Natural killer cell (primary cell): ENCODE measurements around the gene ZNF583. TPM values are rescaled to one million over a fixed set of nuclear protein-coding genes. Genes with fewer than 3 reads are reported as not detected.
A peak's percentile ranks its signal among the peaks of the same experiment; 100 is the strongest.

ENCODE experiments used
- ATAC-seq, 3 donors: fragments of 150-1000 bp in 2 of 3; fragments of 200-7000 bp in 1 of 3; cut with Tn5 transposase; 1 replicate in 1 of 3; 2 replicates in 2 of 3; pipeline ENCODE4 v1.10.0; 2021; ENCODE audit warnings: mild to moderate bottlenecking in 2 of 3, moderate library complexity in 2 of 3
- DNase-seq, 2 donors: peaks; one replicate each; pipeline versions ENCODE4 v3.0.0 to v3.0.0-alpha.2; 2013 to 2021; ENCODE audit warnings: mixed read lengths in 1 of 2
- H3K27ac ChIP-seq: one replicate; pipeline ENCODE4 v1.5.1; 2013; ENCODE audit warnings: mild to moderate bottlenecking, low read length
- H3K27me3 ChIP-seq: one replicate; pipeline ENCODE4 v1.6.1; 2013; ENCODE audit warnings: low read length; ENCODE audit not compliant: control insufficient read depth, insufficient read depth
- H3K36me3 ChIP-seq: one replicate; pipeline ENCODE4 v1.6.1; 2013; ENCODE audit warnings: low read length; ENCODE audit not compliant: control insufficient read depth, insufficient read depth
- H3K4me1 ChIP-seq: one replicate; pipeline ENCODE4 v1.6.1; 2013; ENCODE audit warnings: low read length; ENCODE audit not compliant: control insufficient read depth, insufficient read depth
- H3K4me3 ChIP-seq: one replicate; pipeline ENCODE4 v1.5.1; 2013; ENCODE audit warnings: low read length
- H3K9me3 ChIP-seq: one replicate; pipeline ENCODE4 v1.6.1; 2013; ENCODE audit warnings: low read length; ENCODE audit not compliant: control insufficient read depth, insufficient read depth
- H3K27ac Mint-ChIP-seq, 2 donors: one replicate each; pipeline ENCODE4 v1.8.0; 2022; ENCODE audit warnings: mild to moderate bottlenecking in 2 of 2, mixed read lengths in 2 of 2, moderate library complexity in 1 of 2
- H3K27me3 Mint-ChIP-seq, 2 donors: one replicate each; pipeline ENCODE4 v1.8.0; 2022; ENCODE audit warnings: low read depth in 2 of 2, mixed read lengths in 2 of 2
- H3K36me3 Mint-ChIP-seq: one replicate; pipeline ENCODE4 v1.8.0; 2022; ENCODE audit warnings: mixed read lengths
- H3K4me1 Mint-ChIP-seq, 2 donors: one replicate each; pipeline ENCODE4 v1.8.0; 2022; ENCODE audit warnings: mixed read lengths in 2 of 2
- H3K4me3 Mint-ChIP-seq: one replicate; pipeline ENCODE4 v1.8.0; 2022; ENCODE audit warnings: mild to moderate bottlenecking, moderate library complexity, mixed read lengths
- H3K9me3 Mint-ChIP-seq, 2 donors: one replicate each; pipeline ENCODE4 v1.8.0; 2022; ENCODE audit warnings: mixed read lengths in 2 of 2
- WGBS: methylation state at CpG from one replicate; pipeline ENCODE4 v1.1.7; 2013; ENCODE audit warnings: missing lambda C conversion rate; ENCODE audit not compliant: insufficient coverage; 5-methylcytosine and 5-hydroxymethylcytosine counted together
- intact Hi-C: fragments of 100-400 bp; cut with micrococcal nuclease; formaldehyde crosslinking; loops from one replicate; pipeline ENCODE4 v1.14.2; 2022
- total RNA-seq, 4 donors: library from RNA; stranded (reverse); fragments of 120-200 nt in 1 of 4; gene quantifications; one replicate each; pipeline versions ENCODE4 v1.2.3 to v1.2.4, GENCODE V29; 2013 to 2022
- TF ChIP-seq, protein P1 (sequence below): fragments of 200-600 bp; IDR thresholded peaks from one replicate; pipeline ENCODE4 v1.8.0; 2022; ENCODE audit warnings: antibody characterized with exemption

Gene ZNF583
- total RNA-seq, 3 donors from 2014 or later (not counting 1 experiment from before 2014, with no cell fraction given) = 2.7 to 5.1 (median 3.3) TPM

DNA sequence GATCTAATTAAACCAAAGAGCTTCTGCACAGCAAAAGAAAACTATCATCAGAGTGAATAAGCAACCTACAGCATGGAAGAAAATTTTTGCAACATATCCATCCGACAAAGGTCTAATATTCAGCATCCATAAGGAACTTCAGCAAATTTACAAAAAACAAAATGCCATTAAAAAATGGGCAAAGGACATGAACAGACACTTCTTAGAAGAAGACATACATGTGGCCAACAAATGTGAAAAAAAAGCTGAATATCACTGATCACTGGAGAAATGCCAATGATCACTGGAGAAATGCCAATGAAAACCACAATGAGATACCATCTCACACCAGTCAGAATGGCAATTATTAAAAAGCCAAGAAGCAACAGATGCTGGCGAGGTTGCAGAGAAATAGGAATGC is 43.3 kb upstream of the ZNF583 start:
- peaks cover 8% of the 10 kb centered on the region for H3K9me3 ChIP-seq
- H3K4me1 ChIP-seq = no peaks in the 10 kb centered on the region
- Mint-ChIP-seq H3K4me1 (no peaks in the 10 kb centered on the region), H3K36me3 (peaks cover 34% of the 10 kb centered on the region), H3K9me3 (peaks cover 10 to 16% of the 10 kb centered on the region in 2 donors), H3K4me3 (no peak overlapping the region), H3K27me3 (no peaks in the 10 kb centered on the region), H3K27ac (no peak overlapping the region)
- H3K36me3 ChIP-seq = no peaks in the 10 kb centered on the region
- ATAC-seq (no peak), DNase-seq (no peak)
- intact Hi-C loops = no loop called here
- TF ChIP-seq, protein P1, sequence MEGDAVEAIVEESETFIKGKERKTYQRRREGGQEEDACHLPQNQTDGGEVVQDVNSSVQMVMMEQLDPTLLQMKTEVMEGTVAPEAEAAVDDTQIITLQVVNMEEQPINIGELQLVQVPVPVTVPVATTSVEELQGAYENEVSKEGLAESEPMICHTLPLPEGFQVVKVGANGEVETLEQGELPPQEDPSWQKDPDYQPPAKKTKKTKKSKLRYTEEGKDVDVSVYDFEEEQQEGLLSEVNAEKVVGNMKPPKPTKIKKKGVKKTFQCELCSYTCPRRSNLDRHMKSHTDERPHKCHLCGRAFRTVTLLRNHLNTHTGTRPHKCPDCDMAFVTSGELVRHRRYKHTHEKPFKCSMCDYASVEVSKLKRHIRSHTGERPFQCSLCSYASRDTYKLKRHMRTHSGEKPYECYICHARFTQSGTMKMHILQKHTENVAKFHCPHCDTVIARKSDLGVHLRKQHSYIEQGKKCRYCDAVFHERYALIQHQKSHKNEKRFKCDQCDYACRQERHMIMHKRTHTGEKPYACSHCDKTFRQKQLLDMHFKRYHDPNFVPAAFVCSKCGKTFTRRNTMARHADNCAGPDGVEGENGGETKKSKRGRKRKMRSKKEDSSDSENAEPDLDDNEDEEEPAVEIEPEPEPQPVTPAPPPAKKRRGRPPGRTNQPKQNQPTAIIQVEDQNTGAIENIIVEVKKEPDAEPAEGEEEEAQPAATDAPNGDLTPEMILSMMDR = no peak
- H3K27me3 ChIP-seq = no peaks in the 10 kb centered on the region
- H3K4me3 ChIP-seq = no peak overlapping the region
- WGBS = 100% methylated on average over 1 of the region's 2 CpGs
- no peak overlapping the region for H3K27ac ChIP-seq

GRCh38 chr19:56367829-56368711 is 36.1 kb upstream of the ZNF583 start:
- H3K27me3 ChIP-seq = no peaks in the 10 kb centered on the region
- peaks cover 9% of the 10 kb centered on the region for H3K4me1 ChIP-seq
- Mint-ChIP-seq H3K4me3 (peak overlapping the region; percentile 96), H3K4me1 (peaks cover 26 to 29% of the 10 kb centered on the region in 2 donors), H3K36me3 (peaks cover 27% of the 10 kb centered on the region), H3K9me3 (peaks cover 2 to 8% of the 10 kb centered on the region in 2 donors), H3K27me3 (no peaks in the 10 kb centered on the region), H3K27ac (peak overlapping the region; percentile 92 to 98)
- DNase-seq = peak; percentile 84 to 87
- TF ChIP-seq, protein P1 = peak; percentile 11
- peak overlapping the region; percentile 73 for H3K27ac ChIP-seq
- intact Hi-C loops = loop anchor here (1.0 kb wide), 1 partner anchor 25 kb away; the partner anchor contains the start of gene ZNF582
- peaks cover 9% of the 10 kb centered on the region for H3K9me3 ChIP-seq
- 9% methylated on average over 65 of the region's 65 CpGs for WGBS
- H3K36me3 ChIP-seq = no peaks in the 10 kb centered on the region
- peak overlapping the region; percentile 64 for H3K4me3 ChIP-seq
- peak; percentile 92 to 94 (median 93) for ATAC-seq

DNA sequence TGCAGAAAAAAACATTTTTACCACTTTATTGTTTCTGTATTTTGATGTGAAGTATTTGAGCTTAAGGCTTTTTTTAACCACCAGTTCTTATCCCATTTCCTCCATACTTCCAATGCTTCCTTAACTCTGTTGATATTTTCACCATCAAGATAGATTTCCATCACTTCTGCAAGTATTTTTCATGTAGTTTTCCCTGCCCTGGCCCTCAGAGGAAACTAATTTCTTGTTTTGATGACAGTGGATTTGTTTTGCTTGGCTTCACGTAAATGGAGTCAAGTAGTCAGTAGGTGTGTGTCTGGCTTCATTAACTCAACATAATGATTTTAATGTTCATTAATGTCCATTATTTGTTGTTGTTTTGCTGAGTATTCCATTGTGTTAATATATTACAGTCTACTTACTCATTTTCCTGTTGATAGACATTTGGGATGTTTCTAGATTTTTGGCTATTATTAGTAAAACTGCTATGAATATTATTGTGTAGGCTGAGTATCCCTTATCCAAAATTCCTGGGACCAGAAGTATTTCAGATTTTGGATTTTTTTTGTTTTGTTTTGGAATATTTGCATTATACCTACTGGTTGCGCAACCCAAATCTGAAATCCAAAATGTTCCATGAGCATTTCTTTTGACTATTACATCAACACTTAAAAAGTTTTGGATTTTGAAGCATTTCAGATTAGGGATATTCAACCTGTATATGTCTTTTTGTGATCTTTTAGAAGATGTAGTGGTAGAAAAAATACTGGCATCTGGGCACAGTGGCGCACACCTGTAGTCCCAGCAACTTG is 34.1 kb upstream of the ZNF583 start:
- Mint-ChIP-seq H3K27ac (no peak overlapping the region), H3K9me3 (peaks cover 0 to 5% of the 10 kb centered on the region in 2 donors), H3K4me3 (peak overlapping the region; percentile 75), H3K4me1 (peaks cover 26 to 29% of the 10 kb centered on the region in 2 donors), H3K27me3 (no peaks in the 10 kb centered on the region), H3K36me3 (peaks cover 37% of the 10 kb centered on the region)
- intact Hi-C loops = no loop called here
- 89% methylated on average over 1 of the region's 3 CpGs for WGBS
- TF ChIP-seq, protein P1 = no peak
- H3K4me1 ChIP-seq = peaks cover 9% of the 10 kb centered on the region
- no peaks in the 10 kb centered on the region for H3K27me3 ChIP-seq
- peaks cover 15% of the 10 kb centered on the region for H3K9me3 ChIP-seq
- DNase-seq (no peak), ATAC-seq (no peak)
- H3K27ac ChIP-seq = no peak overlapping the region
- peaks cover 19% of the 10 kb centered on the region for H3K36me3 ChIP-seq
- no peak overlapping the region for H3K4me3 ChIP-seq
